Fibroblast of villous mesenchyme (primary cell): ENCODE results near the gene SACM1L. TPM values are rescaled to one million over a fixed set of nuclear protein-coding genes. Genes with fewer than 3 reads are reported as not detected.

Experiments
- DNase-seq: peaks from one replicate; pipeline ENCODE4 v3.0.0-alpha.2; 2010; ENCODE audit warnings: low read depth
- H3K4me3 ChIP-seq: 2 replicates; pipeline ENCODE4 v1.5.1; 2011; ENCODE audit warnings: low read depth, mild to moderate bottlenecking, low read length
- CTCF ChIP-seq: IDR thresholded peaks from 2 replicates; pipeline ENCODE4 v1.5.1; 2012; ENCODE audit warnings: low read depth, mild to moderate bottlenecking, low read length; ENCODE audit not compliant: insufficient read depth
- total RNA-seq: library from RNA; depleted of rRNA; stranded (reverse); fragments of >200 nt; gene quantifications from 2 replicates; pipeline ENCODE4 v1.2.3, GENCODE V29; 2012

Gene SACM1L
- total RNA-seq, 1 donor, result 53.1 TPM

GRCh38 chr3:45704301-45704943, 15.2 kb downstream of the SACM1L start:
- DNase-seq, result no peak
- no peak overlapping the region for H3K4me3 ChIP-seq
- no peak for TF ChIP-seq CTCF

- no peak for DNase-seq
- TF ChIP-seq CTCF, result no peak
- H3K4me3 ChIP-seq, result no peak overlapping the region
Measured at GRCh38 chr3:45705839-45706808, 16.9 kb downstream of the SACM1L start.

DNA sequence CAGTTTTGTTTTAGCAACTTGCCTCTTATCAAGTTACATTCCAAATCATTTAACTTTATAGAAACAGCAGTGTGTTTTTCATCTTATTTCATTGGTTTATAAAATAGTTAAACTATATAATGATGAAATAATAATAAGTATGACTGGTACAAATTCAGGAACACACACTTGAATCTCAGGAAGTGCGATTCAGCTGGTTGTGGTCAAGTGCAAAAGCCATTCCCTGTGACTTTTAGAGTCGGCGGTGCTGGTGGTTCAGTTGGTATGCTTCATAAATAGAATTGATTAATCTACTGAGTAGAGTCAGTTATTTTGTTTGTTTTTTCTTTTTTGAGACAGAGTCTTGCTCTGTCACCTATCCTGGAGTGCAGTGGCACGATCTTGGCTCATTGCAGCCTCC, 22.7 kb downstream of the SACM1L start:
- H3K4me3 ChIP-seq, result no peak overlapping the region
- no peak for TF ChIP-seq CTCF
- DNase-seq, result no peak

DNA sequence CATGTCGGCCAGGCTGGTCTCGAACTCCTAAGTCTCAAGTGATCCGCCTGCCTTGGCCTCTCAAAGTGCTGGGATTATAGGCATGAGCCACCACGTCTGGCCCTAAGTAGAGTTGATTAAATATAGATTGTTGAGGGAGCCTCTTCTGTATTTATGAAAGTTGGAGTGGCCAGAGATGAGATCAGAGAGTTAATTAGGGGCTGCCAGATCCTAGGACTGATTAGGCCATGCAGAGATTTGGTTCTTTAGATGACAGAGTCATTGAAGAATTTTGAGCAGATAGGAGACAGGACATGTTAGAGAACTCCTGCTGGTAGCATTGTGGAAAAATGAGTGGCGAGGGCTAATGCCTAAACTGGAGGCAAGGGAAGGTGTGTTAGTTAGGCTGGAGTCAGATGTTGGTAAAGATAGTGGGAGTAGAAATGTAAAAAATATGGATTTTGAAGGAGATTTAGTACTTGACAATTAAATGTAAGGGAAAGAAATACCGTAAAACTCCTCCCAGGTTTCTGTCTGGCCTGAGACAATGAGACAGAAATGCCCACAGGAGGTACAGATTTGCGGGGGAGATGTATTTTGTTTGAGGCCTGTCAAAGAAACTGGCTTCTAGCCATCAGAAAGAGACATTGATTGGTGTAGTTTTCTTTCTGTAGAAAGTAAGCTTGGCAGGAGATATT, 23.4 kb downstream of the SACM1L start:
- DNase-seq, result no peak
- TF ChIP-seq CTCF, result no peak
- no peak overlapping the region for H3K4me3 ChIP-seq

- H3K4me3 ChIP-seq, result no peak overlapping the region
- DNase-seq, result no peak
- no peak for TF ChIP-seq CTCF
Measured at GRCh38 chr3:45715945-45716344, 26.7 kb downstream of the SACM1L start.

GRCh38 chr3:45716790-45717336, 27.7 kb downstream of the SACM1L start:
- no peak for DNase-seq
- H3K4me3 ChIP-seq, result no peak overlapping the region
- TF ChIP-seq CTCF, result no peak
